CD4-positive, CD25-positive, alpha-beta regulatory T cell (primary cell): ENCODE data around the gene LMTK3. TPM values are rescaled to one million over a fixed set of nuclear protein-coding genes. Genes with fewer than 3 reads are reported as not detected.

Experiments used
- ATAC-seq, 2 donors: fragments of 150-1000 bp; cut with Tn5 transposase; one replicate each; pipeline ENCODE4 v1.10.0; 2021; ENCODE audit warnings: low read depth in 2 of 2, moderate number of reproducible peaks in 2 of 2, moderate library complexity in 1 of 2
- DNase-seq, 3 donors: peaks; one replicate each; pipeline versions ENCODE4 v3.0.0 to v3.0.0-alpha.2; 2012 to 2022; ENCODE audit warnings: mixed read lengths in 1 of 3
- H3K27ac ChIP-seq: one replicate; pipeline ENCODE4 v1.7.0; 2013; ENCODE audit warnings: mild to moderate bottlenecking, low read length; ENCODE audit not compliant: insufficient read depth, poor library complexity, severe bottlenecking
- H3K27me3 ChIP-seq: one replicate; pipeline ENCODE4 v1.7.0; 2013; ENCODE audit warnings: low read length; ENCODE audit not compliant: control insufficient read depth, insufficient read depth
- H3K36me3 ChIP-seq: one replicate; pipeline ENCODE4 v1.7.0; 2013; ENCODE audit warnings: mild to moderate bottlenecking, low read length, moderate library complexity; ENCODE audit not compliant: control insufficient read depth, insufficient read depth
- H3K4me1 ChIP-seq: 2 replicates; pipeline ENCODE4 v1.7.0; 2013; ENCODE audit warnings: mild to moderate bottlenecking, low read length; ENCODE audit not compliant: insufficient read depth, control insufficient read depth, poor library complexity, severe bottlenecking
- H3K4me3 ChIP-seq: one replicate; pipeline ENCODE4 v1.7.0; 2013; ENCODE audit warnings: low read depth, mild to moderate bottlenecking, low read length, moderate library complexity
- H3K9me3 ChIP-seq, 2 experiments: 1 replicate in 1 of 2; 2 replicates in 1 of 2; pipeline ENCODE4 v1.7.0; 2013; ENCODE audit warnings: low read length in 2 of 2, mild to moderate bottlenecking in 1 of 2, moderate library complexity in 1 of 2; ENCODE audit not compliant: control insufficient read depth in 2 of 2
- H3K27ac Mint-ChIP-seq, 3 donors: one replicate each; pipeline ENCODE4 v1.8.0; 2020 to 2022; ENCODE audit warnings: mild to moderate bottlenecking in 3 of 3, mixed read lengths in 3 of 3, moderate library complexity in 2 of 3
- H3K27me3 Mint-ChIP-seq: one replicate; pipeline ENCODE4 v1.8.0; 2022; ENCODE audit warnings: mild to moderate bottlenecking, mixed read lengths
- H3K36me3 Mint-ChIP-seq: one replicate; pipeline ENCODE4 v1.8.0; 2020; ENCODE audit warnings: mixed read lengths
- H3K4me1 Mint-ChIP-seq, 4 donors: one replicate each; pipeline ENCODE4 v1.8.0; 2020 to 2022; ENCODE audit warnings: mixed read lengths in 4 of 4, mild to moderate bottlenecking in 1 of 4
- H3K4me3 Mint-ChIP-seq, 4 donors: one replicate each; pipeline ENCODE4 v1.8.0; 2020 to 2022; ENCODE audit warnings: mild to moderate bottlenecking in 4 of 4, mixed read lengths in 4 of 4, moderate library complexity in 3 of 4
- H3K9me3 Mint-ChIP-seq, 7 donors: one replicate each; pipeline ENCODE4 v1.8.0; 2020 to 2022; ENCODE audit warnings: mixed read lengths in 7 of 7, mild to moderate bottlenecking in 3 of 7, moderate library complexity in 2 of 7
- polyA plus RNA-seq, 4 donors: library from polyadenylated mRNA; unstranded; fragments of 300-500 nt; fragmentation: Illumina TruSeq; gene quantifications; one replicate each; pipeline ENCODE4 v1.2.3, GENCODE V29; 2021
- total RNA-seq: library from RNA; stranded (reverse); gene quantifications from one replicate; pipeline ENCODE4 v1.2.3, GENCODE V29; 2022

Gene LMTK3
- total and polyA plus RNA-seq, 5 donors from 2014 or later: 6.3 TPM; not detected in 4

DNA sequence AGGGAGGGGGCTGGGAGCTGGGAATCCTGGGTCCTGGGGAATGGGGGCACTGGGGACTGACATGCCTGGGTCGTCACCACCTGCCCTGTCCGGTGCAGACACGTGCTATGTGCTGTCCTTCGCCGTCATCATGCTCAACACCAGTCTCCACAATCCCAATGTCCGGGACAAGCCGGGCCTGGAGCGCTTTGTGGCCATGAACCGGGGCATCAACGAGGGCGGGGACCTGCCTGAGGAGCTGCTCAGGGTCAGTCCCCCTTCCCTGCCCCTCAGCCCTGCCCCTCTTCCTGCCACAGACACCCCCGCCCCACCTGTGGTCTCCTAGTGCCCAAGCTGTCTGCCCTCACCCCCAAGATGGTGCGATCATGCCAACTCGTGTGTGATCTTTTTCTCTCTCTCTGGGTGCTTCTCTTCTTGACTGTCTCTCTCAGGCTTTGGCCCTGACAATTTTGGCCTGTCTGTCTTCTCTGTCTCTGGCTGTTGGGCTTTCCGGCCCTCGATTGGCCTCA, 37.5 kb downstream of the LMTK3 start:
- H3K27me3 ChIP-seq: no peaks in the 10 kb centered on the region
- Mint-ChIP-seq H3K4me3 (peak overlapping the region in 1 of 4 donors; percentile 16), H3K36me3 (peaks cover 14% of the 10 kb centered on the region), H3K27ac (no peak overlapping the region), H3K4me1 (peaks cover 0 to 29% (median 5%) of the 10 kb centered on the region in 4 donors), H3K9me3 (peaks cover 0 to 1% (median 0%) of the 10 kb centered on the region in 7 donors), H3K27me3 (no peaks in the 10 kb centered on the region)
- peaks cover 14% of the 10 kb centered on the region for H3K4me1 ChIP-seq
- no peaks in the 10 kb centered on the region for H3K9me3 ChIP-seq
- H3K4me3 ChIP-seq: no peak overlapping the region
- no peak overlapping the region for H3K27ac ChIP-seq
- peaks cover 51% of the 10 kb centered on the region for H3K36me3 ChIP-seq
- ATAC-seq: no peak
- DNase-seq: no peak

DNA sequence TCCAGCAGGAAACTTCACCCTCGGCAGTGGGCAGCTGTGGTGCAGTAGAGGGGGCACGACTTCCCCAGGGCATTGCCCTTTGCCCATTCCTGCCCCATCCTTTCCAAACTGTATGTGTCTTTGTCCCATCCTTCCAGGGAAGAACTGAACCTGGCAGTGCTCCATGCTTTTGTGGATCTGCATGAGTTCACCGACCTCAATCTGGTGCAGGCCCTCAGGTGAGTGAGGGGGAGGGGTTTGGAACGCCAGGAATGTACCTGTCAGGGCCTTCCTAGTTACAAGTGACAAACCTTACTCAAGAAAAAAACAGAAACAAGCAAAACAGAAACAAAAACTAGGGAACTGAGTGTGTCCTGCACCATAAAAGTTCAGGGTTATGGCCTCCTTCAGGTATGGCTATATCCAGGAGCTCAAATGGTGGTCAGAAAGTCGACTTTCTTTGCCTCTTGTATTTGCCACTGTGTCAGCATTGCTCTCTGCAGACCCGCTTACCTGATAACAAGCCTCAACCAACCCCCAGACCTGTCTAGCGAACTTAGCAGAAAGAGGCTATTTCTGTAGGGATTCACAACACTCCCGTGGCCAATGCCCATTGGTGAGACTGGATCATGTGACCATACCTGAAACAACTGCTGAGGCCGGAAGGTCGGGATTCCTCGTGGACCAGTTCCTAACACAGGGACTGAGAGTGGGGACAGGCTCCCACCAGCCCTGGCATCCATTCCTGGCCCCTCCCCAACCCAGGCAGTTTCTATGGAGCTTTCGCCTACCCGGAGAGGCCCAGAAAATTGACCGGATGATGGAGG, 38.3 kb downstream of the LMTK3 start:
- no peak overlapping the region for H3K4me3 ChIP-seq
- peaks cover 14% of the 10 kb centered on the region for H3K36me3 Mint-ChIP-seq
- H3K9me3 ChIP-seq: no peaks in the 10 kb centered on the region
- DNase-seq (no peak), ATAC-seq (no peak)
- H3K4me3 Mint-ChIP-seq: peak overlapping the region in 1 of 4 donors; percentile 75
- H3K27ac Mint-ChIP-seq: no peak overlapping the region
- peaks cover 0 to 36% (median 10%) of the 10 kb centered on the region in 4 donors for H3K4me1 Mint-ChIP-seq
- no peaks in the 10 kb centered on the region for H3K27me3 Mint-ChIP-seq
- H3K27ac ChIP-seq: no peak overlapping the region
- H3K36me3 ChIP-seq: peaks cover 51% of the 10 kb centered on the region
- no peaks in the 10 kb centered on the region for H3K27me3 ChIP-seq
- peaks cover 0 to 1% (median 0%) of the 10 kb centered on the region in 7 donors for H3K9me3 Mint-ChIP-seq
- peaks cover 16% of the 10 kb centered on the region for H3K4me1 ChIP-seq

DNA sequence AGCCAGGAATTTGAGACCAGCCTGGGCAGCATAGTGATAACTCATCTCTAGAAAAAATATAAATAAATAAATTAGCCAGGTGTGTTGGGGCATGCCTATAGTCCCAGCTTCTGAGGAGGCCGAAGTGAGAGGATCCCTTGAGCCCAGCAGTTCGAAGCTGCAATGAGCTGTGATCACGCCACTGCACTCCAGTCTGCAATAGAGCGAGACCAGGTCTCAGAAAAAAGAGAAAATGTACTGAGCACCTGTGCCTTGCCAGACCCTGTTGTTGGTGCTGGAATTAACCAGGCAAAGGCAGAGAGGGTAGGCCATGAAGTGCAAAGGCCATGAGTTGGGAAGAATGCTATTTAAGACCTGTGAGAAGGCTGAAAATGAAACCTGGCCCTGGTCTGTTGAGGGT, 39.8 kb downstream of the LMTK3 start:
- H3K9me3 Mint-ChIP-seq: peaks cover 0 to 1% (median 0%) of the 10 kb centered on the region in 7 donors
- H3K36me3 Mint-ChIP-seq: peaks cover 14% of the 10 kb centered on the region
- no peaks in the 10 kb centered on the region for H3K27me3 Mint-ChIP-seq
- Histone ChIP-seq H3K36me3 (peaks cover 51% of the 10 kb centered on the region), H3K27ac (no peak overlapping the region), H3K27me3 (no peaks in the 10 kb centered on the region), H3K4me3 (no peak overlapping the region), H3K9me3 (no peaks in the 10 kb centered on the region), H3K4me1 (peaks cover 19% of the 10 kb centered on the region)
- ATAC-seq: no peak
- H3K4me3 Mint-ChIP-seq: peak overlapping the region in 2 of 4 donors; percentile 43 to 57
- H3K4me1 Mint-ChIP-seq: peaks cover 0 to 42% (median 11%) of the 10 kb centered on the region in 4 donors
- peak overlapping the region in 1 of 3 donors; percentile 38 for H3K27ac Mint-ChIP-seq
- no peak for DNase-seq

DNA sequence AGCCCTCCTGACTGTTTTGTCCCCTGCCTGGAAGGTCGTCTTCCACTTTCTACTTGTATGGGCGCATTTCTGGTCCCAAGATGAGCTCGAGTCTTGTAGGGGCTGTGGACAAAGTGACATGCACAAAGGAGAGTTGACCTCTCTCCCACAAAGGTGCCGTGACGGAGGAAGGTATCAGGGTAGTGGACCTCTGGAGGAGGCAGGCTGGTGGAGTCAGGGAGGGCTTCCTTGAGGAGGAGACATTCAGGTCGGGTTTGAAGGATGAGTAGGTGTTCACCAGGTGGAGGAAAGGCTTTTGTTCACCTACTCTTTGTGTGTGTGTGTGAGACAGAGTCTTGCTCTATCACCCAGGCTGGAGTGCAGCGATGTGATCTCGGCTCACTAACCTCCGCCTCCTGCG, 40.8 kb downstream of the LMTK3 start:
- Histone ChIP-seq H3K27me3 (no peaks in the 10 kb centered on the region), H3K36me3 (peaks cover 51% of the 10 kb centered on the region), H3K27ac (no peak overlapping the region), H3K4me1 (peaks cover 19% of the 10 kb centered on the region), H3K4me3 (no peak overlapping the region), H3K9me3 (no peaks in the 10 kb centered on the region)
- Mint-ChIP-seq H3K36me3 (peaks cover 14% of the 10 kb centered on the region), H3K4me3 (peak overlapping the region; percentile 57 to 94 (median 90)), H3K27me3 (no peaks in the 10 kb centered on the region), H3K27ac (peak overlapping the region in 1 of 3 donors; percentile 37), H3K9me3 (no peaks in the 10 kb centered on the region), H3K4me1 (peaks cover 0 to 38% (median 11%) of the 10 kb centered on the region in 4 donors)
- ATAC-seq (no peak), DNase-seq (no peak)

DNA sequence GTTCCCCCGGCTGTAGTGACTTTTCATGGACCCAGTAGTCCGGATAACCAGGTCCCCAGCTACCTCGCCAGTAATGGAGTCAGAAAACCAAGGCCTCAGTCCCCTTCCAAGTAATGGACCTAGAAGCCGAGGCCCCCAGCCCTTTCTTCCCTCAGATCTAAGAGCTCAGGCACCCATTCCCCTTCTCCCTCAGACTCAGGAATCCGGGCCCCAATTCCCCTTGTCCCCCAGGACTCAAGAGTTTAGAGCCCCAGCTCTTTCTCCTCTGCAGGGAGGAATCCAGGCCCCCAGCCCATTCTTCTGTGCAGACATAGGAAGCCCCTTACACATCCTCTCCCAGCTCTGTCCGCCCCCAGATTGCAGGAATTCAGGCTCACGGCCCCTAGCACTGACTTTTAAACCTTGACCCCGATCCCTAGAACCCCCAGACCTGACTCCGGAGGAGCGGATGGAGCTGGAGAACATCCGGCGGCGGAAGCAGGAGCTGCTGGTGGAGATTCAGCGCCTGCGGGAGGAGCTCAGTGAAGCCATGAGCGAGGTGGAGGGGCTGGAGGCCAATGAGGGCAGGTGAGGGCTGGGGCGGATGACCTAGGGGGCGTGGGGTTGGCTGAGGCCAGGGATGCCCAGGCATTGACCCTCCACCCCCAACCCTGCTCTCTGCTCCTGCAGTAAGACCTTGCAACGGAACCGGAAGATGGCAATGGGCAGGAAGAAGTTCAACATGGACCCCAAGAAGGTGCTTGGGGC, 41.5 kb downstream of the LMTK3 start:
- Mint-ChIP-seq H3K4me3 (peak overlapping the region; percentile 88 to 94 (median 92)), H3K9me3 (no peaks in the 10 kb centered on the region), H3K27ac (peak overlapping the region in 2 of 3 donors; percentile 37 to 93), H3K36me3 (peaks cover 14% of the 10 kb centered on the region), H3K27me3 (peaks cover 5% of the 10 kb centered on the region), H3K4me1 (peaks cover 0 to 40% (median 11%) of the 10 kb centered on the region in 4 donors)
- Histone ChIP-seq H3K4me3 (peak overlapping the region; percentile 41), H3K27ac (peak overlapping the region; percentile 82), H3K9me3 (no peaks in the 10 kb centered on the region), H3K36me3 (peaks cover 46% of the 10 kb centered on the region), H3K27me3 (no peaks in the 10 kb centered on the region), H3K4me1 (peaks cover 19% of the 10 kb centered on the region)
- DNase-seq: no peak
- ATAC-seq: no peak

DNA sequence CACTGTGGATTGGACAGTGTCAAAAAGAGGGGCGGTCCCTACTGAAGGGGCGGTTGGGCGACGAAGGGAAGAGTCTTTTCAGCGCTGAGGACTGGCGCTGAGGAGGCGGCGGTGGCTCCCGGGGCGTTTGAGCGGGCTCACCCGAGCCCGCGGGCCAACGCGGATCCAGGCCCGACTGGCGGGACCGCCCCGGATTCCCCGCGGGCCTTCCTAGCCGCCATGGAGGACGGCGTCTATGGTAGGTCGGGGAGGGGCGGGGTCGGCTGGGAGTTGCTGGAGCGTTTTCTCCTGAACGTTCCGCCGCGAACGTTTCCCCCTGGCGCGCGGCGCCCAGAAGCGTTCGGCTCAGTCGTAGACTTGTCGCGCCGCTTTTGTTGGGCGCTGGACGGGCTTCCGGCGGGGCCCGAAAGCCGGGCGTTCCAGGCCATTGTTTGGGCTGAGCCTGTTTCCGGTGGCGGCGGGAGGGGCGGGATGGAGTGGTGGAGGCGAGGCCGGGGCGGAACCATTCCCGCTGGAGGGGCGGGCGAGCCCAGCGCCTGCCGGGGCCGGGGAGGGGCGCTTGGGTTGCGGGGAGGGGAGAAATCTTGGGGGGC, 42.2 kb downstream of the LMTK3 start, which contains the start of gene CYTH2:
TSS of gene CYTH2 (plus strand) at position 81 of the 593 bp plus-strand sequence. CDS start at position 220, 139 bp downstream.
- Histone ChIP-seq H3K27me3 (no peaks in the 10 kb centered on the region), H3K4me3 (peak within 1 kb of the TSS; percentile 72), H3K4me1 (peaks cover 19% of the 10 kb centered on the region), H3K36me3 (peaks cover 39% of the 10 kb centered on the region), H3K9me3 (no peaks in the 10 kb centered on the region), H3K27ac (peak within 1 kb of the TSS; percentile 82)
- H3K27ac Mint-ChIP-seq: peak within 1 kb of the TSS; percentile 90 to 99 (median 92)
- ATAC-seq (peak; percentile 1 to 4), DNase-seq (peak in 2 of 3 donors; percentile 69 to 79)
- no peaks in the 10 kb centered on the region for H3K9me3 Mint-ChIP-seq
- peaks cover 13% of the 10 kb centered on the region for H3K36me3 Mint-ChIP-seq
- peaks cover 0 to 39% (median 11%) of the 10 kb centered on the region in 4 donors for H3K4me1 Mint-ChIP-seq
- H3K27me3 Mint-ChIP-seq: peaks cover 5% of the 10 kb centered on the region
- H3K4me3 Mint-ChIP-seq: peak within 1 kb of the TSS; percentile 88 to 94 (median 92)

GRCh38 chr19:48468772-48469288, 42.8 kb downstream of the LMTK3 start:
- Mint-ChIP-seq H3K27ac (peak overlapping the region; percentile 90 to 99 (median 92)), H3K27me3 (peaks cover 5% of the 10 kb centered on the region), H3K4me3 (peak overlapping the region; percentile 88 to 94 (median 92)), H3K9me3 (no peaks in the 10 kb centered on the region), H3K36me3 (peaks cover 11% of the 10 kb centered on the region), H3K4me1 (peaks cover 0 to 38% (median 10%) of the 10 kb centered on the region in 4 donors)
- Histone ChIP-seq H3K36me3 (peaks cover 33% of the 10 kb centered on the region), H3K4me1 (peaks cover 19% of the 10 kb centered on the region), H3K27me3 (no peaks in the 10 kb centered on the region), H3K27ac (peak overlapping the region; percentile 82), H3K4me3 (peak overlapping the region; percentile 72), H3K9me3 (no peaks in the 10 kb centered on the region)
- ATAC-seq (peak; percentile 91 to 93), DNase-seq (peak; percentile 100)
